Esophagus muscularis mucosa (tissue), 4 donors: Measurements from ENCODE around the gene PNMA6F. TPM values are rescaled to one million over a fixed set of nuclear protein-coding genes. Genes with fewer than 3 reads are reported as not detected.

Source experiments
- DNase-seq: peaks from one replicate; pipeline ENCODE4 v3.0.0-alpha.2; 2017; ENCODE audit errors: extremely low spot score
- H3K27ac ChIP-seq, 4 donors: fragments of 200-600 bp; sonication (generic); replicated peaks in 1 of 4; 1 replicate in 3 of 4; 2 replicates in 1 of 4; pipeline ENCODE4 v1.5.1; 2016 to 2019; ENCODE audit warnings: mild to moderate bottlenecking in 1 of 4
- H3K27me3 ChIP-seq, 4 donors: fragments of 200-600 bp; sonication (generic); one replicate each; pipeline versions ENCODE4 v1.5.1 to v1.6.0; 2016 to 2019
- H3K36me3 ChIP-seq, 4 donors: fragments of 200-600 bp; sonication (generic); one replicate each; pipeline ENCODE4 v1.5.1; 2016 to 2019
- H3K4me1 ChIP-seq, 4 donors: fragments of 200-600 bp; sonication (generic); one replicate each; pipeline ENCODE4 v1.5.1; 2016 to 2019
- H3K4me3 ChIP-seq, 4 donors: fragments of 200-600 bp; sonication (generic); 1 replicate in 2 of 4; 2 replicates in 2 of 4; pipeline ENCODE4 v1.5.1; 2016 to 2019; ENCODE audit warnings: mild to moderate bottlenecking in 4 of 4, moderate library complexity in 1 of 4
- H3K9me3 ChIP-seq, 4 donors: fragments of 200-600 bp; sonication (generic); 1 replicate in 3 of 4; 2 replicates in 1 of 4; pipeline ENCODE4 v1.5.1; 2016 to 2019
- EP300 ChIP-seq: sonication (generic); formaldehyde crosslinking; IDR thresholded peaks from one replicate; pipeline ENCODE4 v1.6.1; 2017; ENCODE audit warnings: antibody characterized with exemption
- POLR2A ChIP-seq: fragments of 450-650 bp; IDR thresholded peaks from one replicate; pipeline ENCODE4 v1.6.1; 2017; ENCODE audit warnings: antibody characterized with exemption, moderate library complexity, mild to moderate bottlenecking, low read depth
- POLR2AphosphoS5 ChIP-seq, 2 donors: sonication (generic); formaldehyde crosslinking; IDR thresholded peaks; one replicate each; pipeline ENCODE4 v1.6.1; 2017; ENCODE audit warnings: antibody characterized with exemption in 2 of 2
- WGBS: methylation state at CpG from one replicate; pipeline ENCODE4 v1.1.5; 2018; 5-methylcytosine and 5-hydroxymethylcytosine counted together
- intact Hi-C: fragments of 100-400 bp; cut with DNase I; formaldehyde crosslinking; loops from one replicate; pipeline ENCODE4 v1.15.1; 2023
- total RNA-seq, 4 donors: library from RNA; depleted of rRNA; stranded (reverse); fragments of >200 nt; gene quantifications; one replicate each; pipeline versions ENCODE4 v1.1.0 to v1.2.1, GENCODE V29; 2016
- TF ChIP-seq, protein P1 (sequence below), 3 experiments: fragments of 200-600 bp in 2 of 3; fragments of 450-650 bp in 1 of 3; sonication (generic) in 2 of 3; IDR thresholded peaks; one replicate each; pipeline ENCODE4 v1.5.1; 2017 to 2019; ENCODE audit warnings: antibody characterized with exemption in 3 of 3, mild to moderate bottlenecking in 2 of 3, moderate library complexity in 1 of 3

PNMA6F gene
- total RNA-seq, 4 donors from 2014 or later = not detected

DNA sequence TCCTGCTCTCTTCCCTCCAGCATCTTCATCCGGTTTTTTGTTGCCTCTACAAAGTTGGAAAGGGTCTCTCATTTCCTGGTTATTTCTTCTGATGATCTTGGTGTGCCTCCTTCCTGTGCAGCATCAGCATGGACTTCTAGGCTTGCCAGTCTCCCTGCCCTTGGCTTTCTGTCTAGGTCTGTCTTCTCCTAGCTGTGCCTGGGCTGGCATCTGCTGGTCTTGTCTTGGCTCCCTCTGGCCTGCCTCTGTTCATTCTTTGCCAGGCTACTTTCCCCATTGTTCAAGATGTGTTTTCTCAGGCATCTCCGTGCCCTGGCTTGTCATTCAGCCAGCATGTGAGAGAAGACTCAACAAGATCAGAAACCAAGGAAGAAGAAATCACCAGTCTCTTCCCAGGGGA is 22.1 kb upstream of the PNMA6F start:
- intact Hi-C loops = no loop called here
- H3K27me3 ChIP-seq = no peaks in the 10 kb centered on the region
- peaks cover 12 to 49% (median 31%) of the 10 kb centered on the region in 4 donors for H3K36me3 ChIP-seq
- no peak overlapping the region for H3K4me3 ChIP-seq
- no peaks in the 10 kb centered on the region for H3K4me1 ChIP-seq
- H3K27ac ChIP-seq = no peak overlapping the region
- TF ChIP-seq, protein P1, sequence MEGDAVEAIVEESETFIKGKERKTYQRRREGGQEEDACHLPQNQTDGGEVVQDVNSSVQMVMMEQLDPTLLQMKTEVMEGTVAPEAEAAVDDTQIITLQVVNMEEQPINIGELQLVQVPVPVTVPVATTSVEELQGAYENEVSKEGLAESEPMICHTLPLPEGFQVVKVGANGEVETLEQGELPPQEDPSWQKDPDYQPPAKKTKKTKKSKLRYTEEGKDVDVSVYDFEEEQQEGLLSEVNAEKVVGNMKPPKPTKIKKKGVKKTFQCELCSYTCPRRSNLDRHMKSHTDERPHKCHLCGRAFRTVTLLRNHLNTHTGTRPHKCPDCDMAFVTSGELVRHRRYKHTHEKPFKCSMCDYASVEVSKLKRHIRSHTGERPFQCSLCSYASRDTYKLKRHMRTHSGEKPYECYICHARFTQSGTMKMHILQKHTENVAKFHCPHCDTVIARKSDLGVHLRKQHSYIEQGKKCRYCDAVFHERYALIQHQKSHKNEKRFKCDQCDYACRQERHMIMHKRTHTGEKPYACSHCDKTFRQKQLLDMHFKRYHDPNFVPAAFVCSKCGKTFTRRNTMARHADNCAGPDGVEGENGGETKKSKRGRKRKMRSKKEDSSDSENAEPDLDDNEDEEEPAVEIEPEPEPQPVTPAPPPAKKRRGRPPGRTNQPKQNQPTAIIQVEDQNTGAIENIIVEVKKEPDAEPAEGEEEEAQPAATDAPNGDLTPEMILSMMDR (IDR thresholded peaks at IDR 0.05) = no peak
- TF ChIP-seq EP300 (no peak), POLR2AphosphoS5 (IDR thresholded peaks at IDR 0.05) (no peak), POLR2A (no peak)
- WGBS = 76% methylated on average over 2 of the region's 2 CpGs
- H3K9me3 ChIP-seq = no peaks in the 10 kb centered on the region
- DNase-seq = no peak

DNA sequence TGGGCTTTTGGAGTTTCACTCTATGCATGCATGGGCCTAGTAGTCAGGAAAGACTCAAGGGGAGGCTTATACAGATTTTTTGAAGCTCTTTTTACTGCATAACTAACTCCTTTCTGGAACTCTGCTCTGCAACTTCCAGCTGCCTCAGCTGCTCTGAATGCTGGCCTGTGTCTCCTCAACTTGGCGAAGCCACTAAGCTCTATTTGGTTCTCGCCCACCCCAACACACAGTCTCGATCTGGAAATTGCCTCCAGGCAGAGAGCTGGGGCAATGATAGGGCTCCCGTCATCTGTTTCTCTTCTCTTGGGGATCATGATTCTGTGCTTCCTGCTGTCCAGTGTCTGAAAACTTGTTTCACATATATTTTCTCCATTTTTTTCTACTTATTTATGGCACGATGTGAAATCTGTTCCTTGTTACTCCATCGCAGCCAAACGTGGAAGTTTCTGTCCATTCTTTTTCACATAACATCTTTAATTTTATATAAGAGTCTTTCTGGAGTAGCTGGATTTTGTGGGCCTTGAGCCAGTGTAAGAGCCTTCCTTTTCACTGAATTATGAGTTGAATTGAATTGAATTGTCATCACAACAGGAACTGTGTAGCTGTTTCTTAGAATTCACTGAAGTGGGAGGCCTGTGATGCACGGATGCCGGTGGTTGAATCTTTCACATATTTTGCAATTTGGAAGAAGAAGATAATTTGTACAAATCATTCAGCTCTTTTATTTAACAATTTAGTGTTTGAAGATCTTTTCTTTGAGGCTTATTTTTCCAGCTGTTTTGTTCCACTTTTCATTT is 21.4 kb upstream of the PNMA6F start:
- TF ChIP-seq, protein P1 (IDR thresholded peaks at IDR 0.05) = no peak
- TF ChIP-seq POLR2AphosphoS5 (IDR thresholded peaks at IDR 0.05) = no peak
- no peak for TF ChIP-seq POLR2A

DNA sequence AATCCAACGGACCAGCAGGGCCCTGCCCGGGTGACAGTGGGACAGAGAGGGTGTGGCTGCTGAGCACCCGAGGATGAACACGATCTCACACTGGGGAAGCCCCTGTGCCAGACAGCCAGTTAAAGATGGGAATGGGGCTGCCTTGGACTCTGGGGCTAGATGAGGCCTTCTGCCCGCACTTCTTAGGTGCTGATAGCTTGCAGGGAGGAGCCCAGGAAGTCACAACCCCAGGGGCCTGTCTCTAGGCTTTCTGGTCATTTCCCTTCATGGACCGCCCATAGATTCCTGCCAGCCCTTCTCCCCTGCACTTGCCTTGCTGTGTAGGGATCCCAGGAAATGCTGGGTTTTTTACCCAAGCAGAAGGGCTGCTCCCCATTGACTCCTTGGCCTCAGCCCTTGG is 18.5 kb upstream of the PNMA6F start:
- H3K27me3 ChIP-seq = no peaks in the 10 kb centered on the region
- no peak overlapping the region for H3K4me3 ChIP-seq
- peaks cover 5 to 18% (median 10%) of the 10 kb centered on the region in 4 donors for H3K36me3 ChIP-seq
- WGBS = 88% methylated on average over 6 of the region's 6 CpGs
- no peaks in the 10 kb centered on the region for H3K9me3 ChIP-seq
- peaks cover 0 to 18% (median 13%) of the 10 kb centered on the region in 4 donors for H3K4me1 ChIP-seq
- intact Hi-C loops = no loop called here
- H3K27ac ChIP-seq = no peak overlapping the region
- TF ChIP-seq EP300 (no peak), POLR2AphosphoS5 (IDR thresholded peaks at IDR 0.05) (no peak), POLR2A (no peak)
- TF ChIP-seq, protein P1 (IDR thresholded peaks at IDR 0.05) = no peak
- no peak for DNase-seq

More for the DNA sequence above, 21.4 kb upstream of the PNMA6F start:
- H3K27me3 ChIP-seq = no peaks in the 10 kb centered on the region
- H3K27ac ChIP-seq = no peak overlapping the region
- no peak for DNase-seq
- peaks cover 12 to 42% (median 28%) of the 10 kb centered on the region in 4 donors for H3K36me3 ChIP-seq
- WGBS = 70% methylated on average over 9 of the region's 9 CpGs
- H3K4me3 ChIP-seq = no peak overlapping the region
- H3K4me1 ChIP-seq = no peaks in the 10 kb centered on the region
- H3K9me3 ChIP-seq = no peaks in the 10 kb centered on the region
- intact Hi-C loops = no loop called here

DNA sequence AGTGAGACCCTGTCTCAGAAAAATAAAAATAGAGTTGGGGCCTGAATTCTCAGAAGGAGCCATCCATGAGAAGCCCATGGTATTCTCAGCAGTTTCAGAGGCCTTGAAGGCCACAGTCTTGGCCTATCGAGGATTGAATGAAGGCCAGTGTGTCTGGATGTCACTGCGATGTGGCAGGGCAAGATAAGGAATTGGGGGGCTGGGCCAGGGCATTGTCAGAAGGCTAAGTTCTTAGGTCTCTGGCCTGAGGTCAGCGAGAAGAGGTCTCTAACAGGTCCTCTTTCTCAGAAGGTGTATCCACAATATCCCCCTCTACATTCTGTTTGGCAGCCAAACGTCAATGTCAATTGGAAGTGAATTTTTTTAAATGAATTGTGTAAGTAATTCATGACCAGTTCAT is 18.1 kb upstream of the PNMA6F start:
- H3K4me1 ChIP-seq = peaks cover 0 to 23% (median 17%) of the 10 kb centered on the region in 4 donors
- no peak overlapping the region for H3K27ac ChIP-seq
- intact Hi-C loops = no loop called here
- no peaks in the 10 kb centered on the region for H3K9me3 ChIP-seq
- H3K27me3 ChIP-seq = no peaks in the 10 kb centered on the region
- H3K36me3 ChIP-seq = peaks cover 5 to 16% (median 9%) of the 10 kb centered on the region in 4 donors
- TF ChIP-seq, protein P1 (IDR thresholded peaks at IDR 0.05) = no peak
- no peak for TF ChIP-seq EP300
- TF ChIP-seq POLR2AphosphoS5 (IDR thresholded peaks at IDR 0.05) = no peak
- TF ChIP-seq POLR2A = no peak
- WGBS = 72% methylated on average over 4 of the region's 4 CpGs
- no peak for DNase-seq
- H3K4me3 ChIP-seq = no peak overlapping the region

DNA sequence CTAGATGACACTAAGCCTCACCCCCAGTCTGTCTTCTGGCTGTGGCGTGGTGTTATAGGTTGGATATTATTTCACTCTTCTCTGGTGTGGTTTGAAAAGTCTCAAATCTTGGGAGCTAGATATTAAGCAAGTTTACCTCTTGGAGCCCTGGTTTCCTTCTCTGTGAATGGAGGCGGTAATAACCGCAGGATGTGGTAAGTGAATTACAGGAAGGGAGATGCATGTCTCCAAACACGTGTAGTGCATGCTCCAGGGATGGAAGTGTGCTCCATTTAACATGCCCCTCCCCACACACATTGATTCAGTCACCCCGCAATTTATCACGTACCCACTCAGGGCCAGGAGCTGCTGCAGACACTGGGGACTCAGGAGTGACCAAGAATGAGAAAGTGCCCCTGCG is 17.3 kb upstream of the PNMA6F start:
- DNase-seq = no peak
- Histone ChIP-seq H3K9me3 (no peaks in the 10 kb centered on the region), H3K4me1 (peaks cover 0 to 23% (median 17%) of the 10 kb centered on the region in 4 donors), H3K36me3 (peaks cover under 1 to 11% (median 2%) of the 10 kb centered on the region in 4 donors), H3K27ac (no peak overlapping the region), H3K27me3 (no peaks in the 10 kb centered on the region), H3K4me3 (no peak overlapping the region)
- intact Hi-C loops = no loop called here
- 83% methylated on average over 7 of the region's 7 CpGs for WGBS
- TF ChIP-seq EP300 = no peak
- TF ChIP-seq, protein P1 (IDR thresholded peaks at IDR 0.05) = no peak
- TF ChIP-seq POLR2A = no peak
- no peak for TF ChIP-seq POLR2AphosphoS5 (IDR thresholded peaks at IDR 0.05)
